SHP77 (cell line): Measurements from ENCODE around the gene VPS11.
"Not testable (repeated sequence)": the region's sequence is repeated elsewhere in the genome, so short reads cannot be mapped to it uniquely, and the experiment has no call there.

Experiments used
- DNase-seq, 2 experiments: peaks; one replicate each; lab custom pipeline; 2025; lab: John Stamatoyannopoulos, UW

The VPS11 gene

DNA sequence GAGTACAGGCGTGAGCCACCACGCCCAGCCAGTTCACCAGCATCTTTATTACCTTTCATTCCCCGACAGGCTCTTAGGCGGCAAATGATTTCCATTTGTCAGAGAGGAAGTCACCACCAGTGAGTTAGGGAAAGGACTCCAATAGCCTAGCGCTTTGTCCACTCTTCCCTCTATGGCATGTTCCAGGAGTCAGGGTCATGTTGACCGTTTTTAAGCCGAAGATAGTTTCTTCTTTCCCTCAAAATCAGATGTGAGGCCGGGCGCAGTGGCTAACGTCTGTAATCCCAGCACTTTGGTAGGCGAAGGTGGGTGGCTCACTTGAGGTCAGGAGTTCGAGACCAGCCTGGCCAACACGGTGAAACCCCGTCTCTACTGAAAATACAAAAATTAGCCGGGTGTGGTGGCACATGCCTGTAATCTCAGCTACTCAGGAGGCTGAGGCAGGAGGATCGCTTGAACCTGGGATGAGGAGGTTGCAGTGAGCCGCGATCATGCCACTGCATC lies 35.6 kb downstream of the VPS11 start:
- not testable (repeated sequence) for DNase-seq

DNA sequence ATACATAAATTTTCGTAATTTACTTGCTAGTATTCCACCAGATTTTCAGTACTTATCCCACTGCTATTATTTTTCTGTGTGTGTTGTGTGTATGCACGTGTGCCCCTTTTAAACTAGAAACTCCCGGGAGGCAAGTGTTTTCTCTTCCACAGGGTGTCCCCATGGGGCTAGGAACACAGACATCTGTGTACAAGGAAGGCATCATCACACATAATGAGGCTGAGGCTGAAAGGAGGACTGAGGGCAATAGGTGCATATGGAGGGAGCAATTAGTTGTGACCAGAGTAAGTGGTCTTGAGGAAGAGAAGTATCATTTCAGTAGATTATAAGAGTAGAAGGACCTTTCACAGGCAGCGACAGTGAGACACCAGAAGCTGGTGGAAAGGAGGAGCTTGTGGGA lies 36.2 kb downstream of the VPS11 start:
- no peak for DNase-seq

DNA sequence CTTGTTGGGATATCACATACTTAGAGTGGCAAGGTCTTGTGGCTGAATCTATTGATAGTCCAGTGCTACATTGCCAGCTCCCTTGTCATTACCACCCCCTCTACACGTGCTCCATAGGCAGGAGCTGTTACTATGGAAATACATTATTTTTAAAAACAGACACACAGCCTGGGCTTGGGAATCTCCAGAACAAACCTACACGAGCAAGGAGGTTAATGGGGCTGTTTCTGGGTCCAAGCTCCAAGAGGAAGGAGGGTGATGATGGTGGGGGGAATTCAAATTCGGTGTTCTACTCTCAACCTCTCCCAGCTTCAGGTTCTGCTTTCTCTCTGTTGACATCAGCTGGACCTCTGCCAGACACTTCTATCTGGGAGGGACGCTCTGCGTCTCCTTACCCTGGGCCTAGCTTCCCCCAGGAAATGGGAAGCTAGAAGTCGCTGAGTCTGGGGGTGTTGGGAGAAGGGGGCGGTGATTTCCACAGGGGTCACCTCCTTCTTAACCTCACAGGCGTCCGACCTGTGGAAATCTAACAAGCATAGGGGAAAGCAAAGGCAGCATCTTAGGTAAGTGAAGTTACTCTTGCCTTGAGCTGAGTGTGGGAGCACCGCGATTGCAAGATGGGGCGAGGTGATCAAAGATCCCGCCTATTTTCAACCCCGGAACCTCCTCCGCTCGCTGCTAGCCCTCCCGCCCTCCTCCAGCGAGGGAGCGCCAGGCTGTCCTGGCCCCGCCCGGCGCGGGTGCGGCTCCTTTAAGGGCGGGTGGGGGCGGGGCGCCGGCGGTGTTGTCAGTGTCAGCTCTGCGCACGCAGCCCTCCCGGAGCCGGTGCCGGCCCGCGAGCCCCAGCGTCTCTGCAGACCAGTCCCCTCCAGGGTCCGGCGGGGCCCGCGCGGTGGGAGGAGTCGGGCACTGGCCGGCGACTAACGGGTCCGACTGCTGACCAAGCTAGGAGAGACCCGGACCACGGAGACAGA lies 39.2 kb downstream of the VPS11 start, which contains the start of gene C2CD2L:
C2CD2L (plus strand) TSS at position 781 of the 974 bp plus-strand sequence. CDS start 398 bp downstream, outside the sequence.
- peak; percentile 77 to 88 for DNase-seq

DNA sequence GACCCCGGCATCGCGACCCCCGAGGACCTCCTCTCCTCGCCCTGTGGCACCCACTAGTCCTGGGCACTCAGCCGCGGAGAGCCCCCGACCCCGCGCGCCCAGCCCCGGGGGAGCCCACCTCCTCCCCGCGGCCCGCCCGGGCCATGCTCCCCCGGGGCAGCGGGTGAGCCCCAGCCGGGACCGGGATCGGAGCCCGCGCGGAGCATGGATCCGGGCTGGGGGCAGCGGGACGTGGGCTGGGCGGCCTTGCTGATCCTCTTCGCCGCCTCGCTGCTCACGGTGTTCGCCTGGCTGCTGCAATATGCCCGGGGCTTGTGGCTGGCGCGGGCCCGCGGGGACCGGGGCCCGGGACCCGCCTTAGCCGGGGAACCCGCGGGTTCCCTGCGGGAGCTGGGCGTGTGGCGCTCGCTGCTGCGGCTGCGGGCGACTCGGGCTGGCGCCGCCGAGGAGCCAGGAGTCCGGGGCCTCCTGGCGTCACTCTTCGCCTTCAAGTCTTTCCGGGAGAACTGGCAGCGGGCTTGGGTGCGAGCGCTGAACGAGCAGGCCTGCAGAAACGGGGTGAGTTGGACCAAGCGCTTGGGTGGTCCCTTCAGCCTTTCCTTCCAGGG lies 40.0 kb downstream of the VPS11 start:
- no peak for DNase-seq

DNA sequence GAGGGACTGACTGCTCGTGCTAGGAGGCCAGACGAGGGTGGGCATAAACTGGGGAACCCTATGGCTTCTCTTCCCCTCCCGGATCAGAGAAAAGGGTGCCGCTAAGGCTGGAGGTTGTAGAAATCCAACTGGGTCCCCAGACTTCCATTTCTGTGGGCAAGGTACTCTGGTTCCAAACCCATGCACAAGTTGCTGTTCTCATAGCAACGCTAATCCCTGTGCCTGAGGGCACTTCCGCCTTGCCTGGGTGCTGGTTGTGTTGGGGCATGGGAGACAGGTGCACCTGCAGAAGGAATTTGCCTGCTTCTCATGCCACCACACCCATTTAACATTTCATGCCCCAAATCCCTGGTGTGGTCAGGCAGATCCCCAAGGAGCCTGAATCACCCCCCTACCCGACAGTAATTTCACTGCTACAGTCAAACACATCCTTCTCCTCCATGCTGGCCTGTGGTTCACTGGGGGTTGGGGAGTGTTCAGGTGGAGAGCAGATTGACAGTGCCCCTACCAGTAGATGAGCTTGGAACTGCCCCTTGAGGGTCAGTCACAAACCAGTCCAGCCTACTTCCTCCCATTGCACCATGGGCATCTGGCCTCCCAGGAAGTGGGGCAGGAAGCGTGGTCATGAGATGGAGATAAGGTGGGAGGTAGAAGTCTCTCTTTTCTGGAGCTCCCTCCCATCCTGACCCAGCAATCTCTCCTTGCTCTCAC lies 40.7 kb downstream of the VPS11 start:
- DNase-seq, result peak in 1 of 2 experiments; percentile 57

DNA sequence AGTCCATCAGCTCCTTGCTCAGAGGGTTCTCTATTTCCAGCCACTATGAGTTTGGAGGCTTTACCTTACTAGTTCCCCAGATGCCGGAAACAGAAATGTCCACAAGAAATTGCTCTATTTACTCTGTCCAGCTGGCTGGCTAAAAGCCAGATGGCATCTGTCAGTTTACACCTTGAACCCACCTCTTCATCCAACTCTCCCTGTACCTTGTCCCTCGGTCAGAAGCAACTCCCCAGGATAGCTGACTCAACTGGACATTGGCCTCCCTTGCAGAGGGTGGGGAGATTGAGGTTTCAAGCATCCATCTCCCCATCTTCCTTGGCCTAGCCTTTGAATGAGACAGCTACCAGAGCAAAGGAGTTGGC lies 41.2 kb downstream of the VPS11 start:
- DNase-seq, result no peak

DNA sequence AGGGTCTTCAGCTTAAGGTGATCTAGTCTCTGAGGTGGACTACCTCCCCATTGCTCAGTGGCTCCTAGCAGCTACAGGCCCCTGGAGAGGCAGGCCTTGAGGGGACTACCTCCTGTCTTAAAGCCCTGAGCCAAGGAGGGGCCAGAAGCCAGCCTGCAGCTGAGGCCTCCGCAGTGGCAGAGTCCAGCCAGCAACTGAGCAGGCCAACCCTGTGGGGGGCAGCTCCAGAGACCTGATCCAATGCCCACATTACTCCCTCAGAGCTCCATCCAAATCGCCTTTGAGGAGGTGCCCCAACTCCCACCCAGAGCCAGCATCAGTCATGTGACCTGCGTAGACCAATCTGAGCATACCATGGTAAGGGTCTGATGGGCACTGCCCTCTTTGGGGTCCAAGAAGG lies 42.2 kb downstream of the VPS11 start:
- no peak for DNase-seq

DNA sequence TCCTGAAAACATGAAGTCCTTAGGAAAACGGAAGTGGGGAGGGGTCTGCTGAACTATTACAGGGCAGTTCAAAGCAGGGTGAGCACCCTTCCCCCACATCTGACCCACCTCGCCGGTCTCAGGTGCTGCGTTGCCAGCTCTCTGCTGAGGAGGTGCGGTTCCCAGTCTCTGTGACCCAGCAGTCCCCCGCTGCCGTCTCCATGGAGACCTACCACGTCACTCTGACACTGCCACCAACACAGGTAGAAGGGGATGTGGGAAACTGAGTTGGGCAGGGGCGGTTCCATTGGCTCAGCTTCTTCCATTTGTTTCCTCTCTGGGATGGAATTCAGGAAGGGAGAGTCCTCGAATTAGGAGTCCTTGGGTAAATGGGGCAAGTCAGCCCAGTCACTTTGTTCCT lies 42.8 kb downstream of the VPS11 start:
- DNase-seq, result no peak

DNA sequence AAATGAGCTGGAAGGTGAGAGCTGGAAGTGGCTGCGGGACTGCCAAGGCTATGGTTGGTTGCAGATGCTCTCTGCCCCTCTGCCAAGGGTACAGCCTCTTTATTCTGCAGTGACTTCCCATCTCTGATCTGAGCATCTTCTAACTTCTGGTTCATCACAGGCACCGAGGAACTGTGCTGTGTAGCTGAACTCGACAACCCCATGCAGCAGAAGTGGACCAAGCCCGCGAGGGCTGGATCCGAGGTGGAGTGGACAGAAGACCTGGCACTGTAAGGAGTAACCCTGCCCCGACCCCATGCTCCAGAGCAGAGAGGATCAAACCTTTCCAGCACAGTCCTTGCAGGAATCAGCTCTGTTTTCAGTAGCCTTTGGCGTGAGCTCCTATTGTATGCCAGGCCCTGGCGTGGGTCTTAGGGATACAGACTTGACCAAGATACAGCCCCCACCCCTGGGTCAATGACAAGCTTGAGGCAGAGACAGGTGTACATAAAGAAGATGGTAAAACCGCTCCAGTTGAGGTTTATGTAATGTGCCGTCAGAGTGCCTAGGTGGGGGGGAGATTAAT lies 43.8 kb downstream of the VPS11 start:
- DNase-seq, result no peak

DNA sequence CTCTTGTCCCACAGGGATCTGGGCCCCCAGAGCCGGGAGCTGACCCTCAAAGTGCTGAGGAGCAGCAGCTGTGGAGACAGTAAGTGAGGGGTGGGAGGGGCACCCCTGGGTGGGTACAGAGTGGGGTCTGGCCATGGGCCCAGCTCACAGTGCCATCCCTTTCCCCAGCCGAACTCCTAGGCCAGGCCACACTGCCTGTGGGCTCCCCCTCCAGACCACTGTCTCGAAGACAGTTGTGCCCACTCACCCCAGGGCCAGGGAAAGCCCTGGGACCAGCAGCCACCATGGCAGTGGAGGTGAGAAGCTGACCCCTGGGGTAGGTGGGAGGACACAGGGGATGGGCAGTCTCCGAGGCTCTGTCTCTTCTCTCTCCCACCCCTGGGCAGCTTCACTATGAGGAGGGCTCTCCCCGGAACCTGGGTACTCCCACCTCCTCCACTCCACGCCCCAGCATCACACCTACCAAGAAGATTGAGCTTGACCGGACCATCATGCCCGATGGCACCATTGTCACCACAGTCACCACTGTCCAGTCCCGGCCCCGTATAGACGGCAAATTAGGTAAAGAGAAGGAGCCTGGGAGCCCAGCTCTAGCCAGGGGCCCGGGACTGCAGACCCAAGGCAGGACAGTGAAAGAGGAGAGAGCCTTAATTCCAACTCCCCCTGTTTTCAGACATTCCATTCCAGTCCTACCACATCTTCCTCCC lies 44.8 kb downstream of the VPS11 start:
- no peak for DNase-seq

DNA sequence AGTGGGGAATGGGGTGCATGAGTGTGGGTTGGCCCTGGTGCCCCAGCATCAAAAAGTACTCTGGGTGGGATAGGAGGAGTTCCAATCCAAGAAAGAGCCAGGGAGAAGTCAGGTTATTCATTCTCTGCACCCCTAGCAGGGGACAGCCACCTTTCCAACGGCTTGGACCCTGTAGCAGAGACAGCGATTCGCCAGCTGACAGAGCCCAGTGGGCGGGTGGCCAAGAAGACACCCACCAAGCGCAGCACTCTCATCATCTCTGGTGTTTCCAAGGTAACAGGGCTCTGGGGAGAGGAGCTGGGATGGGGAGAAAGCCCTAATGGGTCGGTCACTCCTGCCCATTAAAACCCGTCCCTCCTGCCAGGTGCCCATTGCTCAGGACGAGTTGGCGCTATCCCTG lies 46.1 kb downstream of the VPS11 start:
- DNase-seq, result no peak

DNA sequence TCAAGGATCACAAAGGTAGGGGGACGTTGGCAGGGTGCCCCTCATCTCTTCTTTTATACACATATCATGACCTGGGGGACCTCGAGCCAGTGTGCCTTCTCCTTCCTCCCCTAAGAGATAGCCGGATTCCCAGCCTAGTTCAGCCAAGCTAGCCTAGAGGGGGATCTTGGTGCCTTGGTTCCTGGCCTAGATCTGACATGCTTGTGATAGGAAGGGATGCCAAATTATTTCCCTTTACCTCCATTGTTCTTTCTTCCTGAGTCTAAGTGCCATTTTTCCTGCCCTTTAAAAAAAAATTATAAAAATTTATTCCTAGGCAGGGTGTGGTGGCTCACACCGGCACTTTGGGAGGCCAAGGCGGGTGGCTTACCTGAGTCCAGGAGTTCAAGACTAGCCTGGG lies 46.7 kb downstream of the VPS11 start:
- DNase-seq, result no peak

DNA sequence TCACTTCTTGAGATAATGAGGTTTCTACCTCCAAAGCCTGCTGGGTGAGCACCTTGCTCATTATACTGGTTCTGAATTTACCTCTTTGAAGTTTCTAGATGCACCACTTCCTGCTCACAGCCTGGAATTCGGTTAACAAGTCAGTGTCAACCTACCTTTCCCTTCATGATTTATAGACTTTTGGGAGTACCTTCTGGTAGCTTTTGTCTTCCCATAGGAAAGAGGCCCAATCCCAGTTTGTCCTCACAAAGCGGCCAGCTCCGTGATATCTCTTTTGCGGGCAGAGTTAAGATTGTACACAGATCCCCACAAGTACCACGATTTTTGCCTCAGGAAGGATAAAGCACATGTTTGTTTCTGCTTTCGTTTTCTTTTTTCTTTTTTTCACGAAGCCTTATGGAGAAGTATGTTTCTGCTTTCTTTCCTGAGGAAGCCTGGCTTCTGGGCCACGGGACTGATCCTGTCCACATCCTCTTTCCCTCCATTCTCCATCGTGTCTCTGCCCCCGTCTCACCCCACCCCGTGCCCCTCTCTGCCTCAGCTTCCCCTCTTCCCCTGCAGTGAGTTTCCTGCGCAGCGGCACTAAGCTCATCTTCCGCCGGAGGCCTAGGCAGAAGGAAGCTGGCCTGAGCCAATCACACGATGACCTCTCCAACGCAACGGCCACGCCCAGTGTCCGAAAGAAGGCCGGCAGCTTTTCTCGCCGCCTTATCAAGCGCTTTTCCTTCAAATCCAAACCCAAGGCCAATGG lies 48.0 kb downstream of the VPS11 start:
- DNase-seq, result no peak

DNA sequence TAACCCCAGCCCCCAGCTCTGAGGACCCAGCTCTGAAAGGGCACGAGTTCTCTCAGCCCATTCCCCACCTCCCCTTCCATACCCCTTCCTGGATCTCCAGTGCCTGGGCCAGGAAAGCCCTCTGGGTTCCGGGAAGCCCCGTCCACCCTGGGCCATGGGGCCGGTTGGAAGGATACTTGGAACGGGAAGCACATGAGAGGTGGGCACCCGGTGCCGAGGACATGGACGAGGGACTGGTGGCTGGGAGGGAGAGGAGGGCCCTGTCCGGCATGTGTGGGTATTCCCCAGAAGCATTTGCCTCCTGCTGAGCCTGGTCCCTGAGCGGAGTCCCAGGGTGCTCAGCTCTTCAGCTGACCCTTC lies 48.6 kb downstream of the VPS11 start:
- DNase-seq, result no peak

DNA sequence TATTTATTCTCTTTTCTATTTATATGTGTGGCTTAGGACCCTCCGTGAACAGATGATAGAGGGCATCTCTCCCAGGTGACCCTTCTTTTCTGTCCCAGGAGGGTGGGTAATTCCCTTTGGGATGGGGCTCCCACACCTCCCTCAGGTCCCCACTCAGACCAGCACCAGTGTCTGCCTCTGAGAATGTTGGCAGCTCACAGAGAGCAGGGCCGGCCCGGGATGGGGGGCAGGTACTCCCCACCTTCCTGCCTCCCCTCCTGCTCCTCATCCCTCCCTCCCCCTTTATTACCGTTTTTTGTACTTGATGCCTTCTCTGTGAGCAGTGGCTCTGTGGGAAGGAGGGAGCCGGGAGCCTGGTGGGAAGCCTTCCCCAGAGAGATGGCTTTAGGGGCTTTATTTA lies 49.0 kb downstream of the VPS11 start:
- no peak for DNase-seq

DNA sequence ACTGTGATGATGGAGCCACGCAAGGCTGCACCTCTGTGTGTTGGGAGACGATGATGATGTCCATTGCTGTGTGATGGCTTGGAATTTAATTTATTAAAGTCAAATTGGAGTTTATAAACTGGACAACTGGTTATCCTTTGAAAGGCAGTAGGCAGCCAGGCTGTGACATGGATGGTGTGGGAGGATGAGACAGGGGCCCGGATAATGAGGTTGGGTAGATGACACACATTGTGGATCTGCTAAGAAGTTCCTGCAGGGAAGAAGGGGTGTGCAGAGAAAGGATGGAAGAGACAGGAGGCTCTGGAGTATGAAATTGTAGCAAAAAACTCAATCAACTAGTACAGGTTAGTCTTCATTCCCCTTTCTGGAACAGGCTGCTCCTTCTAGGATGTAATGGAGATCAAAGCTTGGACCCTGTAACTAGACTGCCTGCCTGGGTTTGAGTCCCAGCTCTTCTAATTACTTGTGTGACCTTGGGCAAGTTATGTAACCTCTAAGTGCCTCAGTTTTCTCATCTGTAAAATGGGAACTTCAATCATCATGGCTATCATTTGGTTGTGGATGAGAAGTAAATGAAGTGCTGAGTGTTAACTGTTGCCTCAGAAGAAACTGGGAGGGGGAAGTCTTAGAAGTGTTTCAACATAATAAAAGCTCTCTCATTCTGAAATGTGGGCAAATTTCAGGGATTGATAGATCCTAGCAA lies 49.5 kb downstream of the VPS11 start:
- DNase-seq, result no peak

DNA sequence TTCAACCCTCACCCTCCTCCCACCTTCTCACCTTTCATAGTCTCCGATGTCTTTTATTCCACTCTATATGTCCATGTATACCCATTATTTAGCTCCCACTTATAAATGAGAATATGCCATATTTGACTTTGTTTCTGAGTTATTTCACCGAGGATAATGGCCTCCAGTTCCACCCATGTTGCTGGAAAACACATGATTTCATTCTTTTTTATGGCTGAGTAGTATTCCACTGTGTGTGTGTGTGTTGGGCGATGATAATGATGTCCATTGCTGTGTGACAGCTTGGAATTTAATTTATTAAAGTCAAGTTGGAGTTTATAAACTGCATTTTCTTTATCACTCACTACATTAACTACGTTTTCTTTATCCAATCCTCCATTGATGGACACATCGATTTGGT lies 50.6 kb downstream of the VPS11 start:
- no peak for DNase-seq

DNA sequence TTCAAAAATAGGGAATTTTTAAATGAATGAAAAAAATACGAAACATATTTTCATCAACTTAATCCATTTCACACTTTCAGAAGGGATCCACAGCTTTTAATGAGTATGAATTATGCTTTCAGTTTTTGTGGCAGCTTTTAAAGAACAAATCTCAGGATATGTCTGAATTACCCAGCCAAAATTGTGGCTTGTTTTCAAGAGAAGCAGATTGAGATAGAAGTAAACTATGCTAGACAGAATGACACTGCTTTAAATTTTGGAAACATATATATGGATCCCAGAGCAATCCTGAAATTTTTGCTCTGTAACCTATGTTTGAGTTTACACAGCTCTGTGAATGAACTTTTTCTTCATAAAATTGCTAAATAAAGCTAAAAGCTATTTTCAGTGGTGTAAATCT lies 51.3 kb downstream of the VPS11 start:
- no peak for DNase-seq

DNA sequence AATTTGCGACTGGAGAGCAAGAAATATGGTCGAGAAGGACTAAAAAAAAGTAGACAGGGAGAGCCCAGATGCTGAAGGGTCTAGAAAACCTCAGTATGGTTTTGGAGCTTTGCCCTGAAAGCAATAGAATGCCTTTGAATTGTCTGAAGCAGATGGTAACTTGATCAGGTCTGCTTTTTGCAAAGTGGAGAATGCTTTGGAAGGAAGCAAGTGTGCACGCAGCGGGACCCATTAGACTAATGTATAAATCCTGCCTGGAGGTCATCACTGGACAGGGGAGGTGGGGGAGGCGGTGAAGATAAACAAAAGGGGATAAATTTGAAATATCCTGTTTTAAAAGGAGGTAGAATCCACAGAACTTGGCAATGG lies 53.0 kb downstream of the VPS11 start:
- DNase-seq, result peak in 1 of 2 experiments; percentile 21
